K562 (cell line): ENCODE data around the gene PRKAG2. TPM values are rescaled to one million over a fixed set of nuclear protein-coding genes. Genes with fewer than 3 reads are reported as not detected.

Source experiments
- CSDE1 ChIP-seq, 2 experiments: fragments of 450-650 bp; IDR thresholded peaks; 2 replicates each; pipeline ENCODE4 v1.6.1; 2016; ENCODE audit warnings: mild to moderate bottlenecking in 1 of 2
- ELK3 ChIP-seq: fragments of 450-650 bp; formaldehyde crosslinking; IDR thresholded peaks from 2 replicates; pipeline ENCODE4 v1.4.0; 2020; ENCODE audit warnings: mild to moderate bottlenecking
- ESRRA ChIP-seq: fragments of 450-650 bp; IDR thresholded peaks from 2 replicates; pipeline ENCODE4 v1.6.1; 2014; ENCODE audit warnings: low read depth, mild to moderate bottlenecking, moderate library complexity, borderline replicate concordance
- GTF2B ChIP-seq: IDR thresholded peaks from 2 replicates; pipeline ENCODE4 v1.6.1; 2011; ENCODE audit not compliant: insufficient read length; ENCODE audit errors: extremely low read depth
- HDGF ChIP-seq: fragments of 450-650 bp; IDR thresholded peaks from 2 replicates; pipeline ENCODE4 v1.6.1; 2016
- HMG20A ChIP-seq: fragments of 450-650 bp; formaldehyde crosslinking; conservative IDR thresholded peaks from 2 replicates; pipeline ENCODE4 v1.4.0; 2020; ENCODE audit warnings: mild to moderate bottlenecking, mixed read lengths
- HNRNPUL1 ChIP-seq: fragments of 200-400 bp; formaldehyde crosslinking; IDR thresholded peaks from 2 replicates; pipeline ENCODE4 v1.6.1; 2017; ENCODE audit warnings: low read length
- KAT2B ChIP-seq: IDR thresholded peaks from one replicate; pipeline ENCODE4 v1.6.1; 2012; ENCODE audit warnings: low read depth, mild to moderate bottlenecking, control low read depth, inconsistent platforms, low read length, moderate library complexity
- KAT8 ChIP-seq: fragments of 450-650 bp; IDR thresholded peaks from 2 replicates; pipeline ENCODE4 v1.6.1; 2016; ENCODE audit warnings: low read depth, mild to moderate bottlenecking
- KLF6 ChIP-seq: fragments of 250-450 bp; sonication (Bioruptor Pico); IDR thresholded peaks from 2 replicates; pipeline ENCODE4 v1.4.0; 2020; ENCODE audit warnings: mild to moderate bottlenecking, moderate library complexity, borderline replicate concordance
- MIER1 ChIP-seq: fragments of 450-650 bp; IDR thresholded peaks from 2 replicates; pipeline ENCODE4 v1.6.1; 2016; ENCODE audit warnings: antibody characterized with exemption, mild to moderate bottlenecking, low read depth
- NFIC ChIP-seq: fragments of 450-650 bp; IDR thresholded peaks from 2 replicates; pipeline ENCODE4 v1.6.1; 2017; ENCODE audit warnings: mild to moderate bottlenecking, inconsistent platforms
- PATZ1 ChIP-seq: fragments of 250-450 bp; sonication (Bioruptor Pico); IDR thresholded peaks from 2 replicates; pipeline ENCODE4 v1.5.0; 2020; ENCODE audit warnings: mild to moderate bottlenecking, borderline replicate concordance
- POLR3A ChIP-seq: IDR thresholded peaks from 2 replicates; pipeline ENCODE4 v1.6.1; 2011; ENCODE audit warnings: borderline replicate concordance, mild to moderate bottlenecking, moderate library complexity; ENCODE audit not compliant: insufficient read length, insufficient read depth; ENCODE audit errors: extremely low read depth
- PTBP1 ChIP-seq: fragments of 200-400 bp; formaldehyde crosslinking; IDR thresholded peaks from 2 replicates; pipeline ENCODE4 v1.6.1; 2017; ENCODE audit warnings: low read depth, low read length
- SMAD1 ChIP-seq: fragments of 150-350 bp; IDR thresholded peaks from 2 replicates; pipeline ENCODE4 v1.6.1; 2014; ENCODE audit warnings: low read length, low read depth; ENCODE audit not compliant: partially characterized antibody
- SMARCA4 ChIP-seq: fragments of 450-650 bp; IDR thresholded peaks from 2 replicates; pipeline ENCODE4 v1.6.1; 2016
- ZNF239 ChIP-seq: fragments of 250-450 bp; sonication (Bioruptor Pico); IDR thresholded peaks from 2 replicates; pipeline ENCODE4 v1.4.0; 2020; ENCODE audit warnings: mild to moderate bottlenecking
- ZNF24 ChIP-seq: fragments of 450-650 bp; IDR thresholded peaks from 2 replicates; pipeline ENCODE4 v1.6.1; 2016
- ZNF584 ChIP-seq: fragments of 200-800 bp; sonication (Bioruptor generic); IDR thresholded peaks from 2 replicates; pipeline ENCODE4 v1.6.1; 2016; ENCODE audit warnings: low read depth, mild to moderate bottlenecking, missing genetic modification characterization, missing compliant biosample characterization
- polyA plus RNA-seq, 8 experiments: library from polyadenylated mRNA; depleted of rRNA in 4 of 8; stranded (reverse) in 5 of 8; unstranded in 3 of 8; fragments of >200 nt; fragmentation: Nextera tagmentation in 2 of 8; fragmentation: Illumina TruSeq in 1 of 8; extraction: Ambion mirVana in 2 of 8; extraction: Trizol in 1 of 8; gene quantifications; 2 replicates each; pipeline versions ENCODE4 v1.2.1 to v1.2.3, GENCODE V29; 2011 to 2014; ENCODE audit warnings: inconsistent platforms in 1 of 8, missing spikeins in 1 of 8
- total RNA-seq, 7 experiments: library from RNA; depleted of rRNA in 6 of 7; stranded (reverse); fragments of >200 nt in 6 of 7; fragmentation: Illumina TruSeq in 2 of 7; extraction: Trizol in 2 of 7; gene quantifications; 2 replicates each; pipeline versions ENCODE4 v1.2.1 to v1.2.3, GENCODE V29; 2011 to 2021; ENCODE audit warnings: low replicate concordance in 1 of 7
- TF ChIP-seq, protein P1 (sequence below): fragments of 450-650 bp; IDR thresholded peaks from 2 replicates; pipeline ENCODE4 v1.6.1; 2016; ENCODE audit warnings: borderline replicate concordance
- TF ChIP-seq, protein P2 (sequence below): fragments of 450-650 bp; IDR thresholded peaks from 2 replicates; pipeline ENCODE4 v1.7.0; 2016; ENCODE audit warnings: borderline replicate concordance

The PRKAG2 gene
- total and polyA plus RNA-seq, 9 of the 15 experiments (the other 6 are each of a cell fraction or from before 2014, with no cell fraction given): 0.99 to 5.6 (median 3.3) TPM

- TF ChIP-seq SMARCA4: no peak
- TF ChIP-seq, protein P1, sequence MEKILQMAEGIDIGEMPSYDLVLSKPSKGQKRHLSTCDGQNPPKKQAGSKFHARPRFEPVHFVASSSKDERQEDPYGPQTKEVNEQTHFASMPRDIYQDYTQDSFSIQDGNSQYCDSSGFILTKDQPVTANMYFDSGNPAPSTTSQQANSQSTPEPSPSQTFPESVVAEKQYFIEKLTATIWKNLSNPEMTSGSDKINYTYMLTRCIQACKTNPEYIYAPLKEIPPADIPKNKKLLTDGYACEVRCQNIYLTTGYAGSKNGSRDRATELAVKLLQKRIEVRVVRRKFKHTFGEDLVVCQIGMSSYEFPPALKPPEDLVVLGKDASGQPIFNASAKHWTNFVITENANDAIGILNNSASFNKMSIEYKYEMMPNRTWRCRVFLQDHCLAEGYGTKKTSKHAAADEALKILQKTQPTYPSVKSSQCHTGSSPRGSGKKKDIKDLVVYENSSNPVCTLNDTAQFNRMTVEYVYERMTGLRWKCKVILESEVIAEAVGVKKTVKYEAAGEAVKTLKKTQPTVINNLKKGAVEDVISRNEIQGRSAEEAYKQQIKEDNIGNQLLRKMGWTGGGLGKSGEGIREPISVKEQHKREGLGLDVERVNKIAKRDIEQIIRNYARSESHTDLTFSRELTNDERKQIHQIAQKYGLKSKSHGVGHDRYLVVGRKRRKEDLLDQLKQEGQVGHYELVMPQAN: no peak
- TF ChIP-seq, protein P2, sequence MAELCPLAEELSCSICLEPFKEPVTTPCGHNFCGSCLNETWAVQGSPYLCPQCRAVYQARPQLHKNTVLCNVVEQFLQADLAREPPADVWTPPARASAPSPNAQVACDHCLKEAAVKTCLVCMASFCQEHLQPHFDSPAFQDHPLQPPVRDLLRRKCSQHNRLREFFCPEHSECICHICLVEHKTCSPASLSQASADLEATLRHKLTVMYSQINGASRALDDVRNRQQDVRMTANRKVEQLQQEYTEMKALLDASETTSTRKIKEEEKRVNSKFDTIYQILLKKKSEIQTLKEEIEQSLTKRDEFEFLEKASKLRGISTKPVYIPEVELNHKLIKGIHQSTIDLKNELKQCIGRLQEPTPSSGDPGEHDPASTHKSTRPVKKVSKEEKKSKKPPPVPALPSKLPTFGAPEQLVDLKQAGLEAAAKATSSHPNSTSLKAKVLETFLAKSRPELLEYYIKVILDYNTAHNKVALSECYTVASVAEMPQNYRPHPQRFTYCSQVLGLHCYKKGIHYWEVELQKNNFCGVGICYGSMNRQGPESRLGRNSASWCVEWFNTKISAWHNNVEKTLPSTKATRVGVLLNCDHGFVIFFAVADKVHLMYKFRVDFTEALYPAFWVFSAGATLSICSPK: no peak
- TF ChIP-seq ELK3 (CRISPR knock-in tag): no peak
- no peak for TF ChIP-seq HNRNPUL1
- TF ChIP-seq KLF6 (CRISPR knock-in tag): no peak
- TF ChIP-seq MIER1: no peak
- TF ChIP-seq KAT2B: no peak
- TF ChIP-seq ZNF584 (CRISPR knock-in tag): no peak
- TF ChIP-seq ZNF24: no peak
- no peak for TF ChIP-seq ZNF239 (CRISPR knock-in tag)
- TF ChIP-seq PATZ1 (CRISPR knock-in tag): no peak
- no peak; the same call in 1 of the 2 replicates for TF ChIP-seq ESRRA
- TF ChIP-seq NFIC: no peak
- no peak for TF ChIP-seq HMG20A (CRISPR knock-in tag)
- no peak for TF ChIP-seq CSDE1 (IDR thresholded peaks at IDR 0.05)
- no peak for TF ChIP-seq HDGF
- no peak for TF ChIP-seq POLR3A
- TF ChIP-seq PTBP1: no peak
- TF ChIP-seq SMAD1: no peak
- TF ChIP-seq KAT8: no peak
- TF ChIP-seq GTF2B: no peak
Measured at GRCh38 chr7:151631953-151632749, 244.8 kb downstream of the PRKAG2 start (continued).
